ENCODE data around the gene UMPS.

GRCh38 chr3:124772081-124772831, 42.0 kb downstream of the UMPS start:
- TF ChIP-seq CTCF (IDR thresholded peaks at IDR 0.05 in 2 of 3, conservative IDR thresholded peaks at IDR 0.05 in 1 of 3; ENCODE audit: insufficient read depth in 2 of 3, low read depth in 1 of 3, low read length in 3 of 3) (no peak), BRD9 (IDR thresholded peaks at IDR 0.05; ENCODE audit: low read depth, partially characterized antibody) (no peak), ELF1 (tag; IDR thresholded peaks at IDR 0.05) (no peak), USF2 (CRISPR knock-in tag; IDR thresholded peaks at IDR 0.05) (no peak), ZNF449 (CRISPR knock-in tag; IDR thresholded peaks at IDR 0.05) (no peak), E2F4 (CRISPR knock-in tag; IDR thresholded peaks at IDR 0.05; ENCODE audit: low read depth) (no peak), AFF4 (CRISPR knock-in tag; IDR thresholded peaks at IDR 0.05) (no peak), ZNF407 (IDR thresholded peaks at IDR 0.05; ENCODE audit: low read depth) (no peak), THRA (IDR thresholded peaks at IDR 0.05) (no peak), ZFX (CRISPR knock-in tag; IDR thresholded peaks at IDR 0.05) (no peak)
